ENCODE data around the gene ACSF3.

DNA sequence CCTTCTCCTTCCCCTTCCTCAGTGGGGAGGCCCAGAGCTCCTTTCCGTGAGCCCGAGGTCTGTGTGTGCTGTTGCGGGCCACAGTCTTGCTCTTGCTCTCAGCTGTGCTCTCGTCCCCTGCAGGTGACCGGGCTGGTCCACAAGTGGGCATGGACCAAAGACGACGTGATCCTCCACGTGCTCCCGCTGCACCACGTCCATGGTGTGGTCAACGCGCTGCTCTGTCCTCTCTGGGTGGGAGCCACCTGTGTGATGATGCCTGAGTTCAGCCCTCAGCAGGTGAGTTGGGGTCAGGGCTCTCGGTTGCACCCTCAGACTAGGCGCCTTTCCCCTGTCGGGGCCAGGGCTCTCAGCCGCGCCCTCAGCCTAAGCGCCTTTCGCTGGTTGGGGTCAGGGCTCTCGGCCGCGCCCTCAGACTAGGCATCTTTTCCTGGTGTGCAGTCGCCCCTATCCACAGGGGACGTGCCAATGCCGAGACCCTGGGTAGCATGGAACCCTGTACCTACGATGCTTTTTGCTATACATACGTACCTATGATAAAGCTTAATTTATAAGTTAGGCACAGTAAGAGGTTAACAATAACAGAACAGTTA, 8.9 kb downstream of the ACSF3 start:
- TF ChIP-seq EZH2phosphoT487 (IDR thresholded peaks at IDR 0.05; ENCODE audit: borderline replicate concordance, low read depth, low read length), result no peak
- TF ChIP-seq, protein P1, sequence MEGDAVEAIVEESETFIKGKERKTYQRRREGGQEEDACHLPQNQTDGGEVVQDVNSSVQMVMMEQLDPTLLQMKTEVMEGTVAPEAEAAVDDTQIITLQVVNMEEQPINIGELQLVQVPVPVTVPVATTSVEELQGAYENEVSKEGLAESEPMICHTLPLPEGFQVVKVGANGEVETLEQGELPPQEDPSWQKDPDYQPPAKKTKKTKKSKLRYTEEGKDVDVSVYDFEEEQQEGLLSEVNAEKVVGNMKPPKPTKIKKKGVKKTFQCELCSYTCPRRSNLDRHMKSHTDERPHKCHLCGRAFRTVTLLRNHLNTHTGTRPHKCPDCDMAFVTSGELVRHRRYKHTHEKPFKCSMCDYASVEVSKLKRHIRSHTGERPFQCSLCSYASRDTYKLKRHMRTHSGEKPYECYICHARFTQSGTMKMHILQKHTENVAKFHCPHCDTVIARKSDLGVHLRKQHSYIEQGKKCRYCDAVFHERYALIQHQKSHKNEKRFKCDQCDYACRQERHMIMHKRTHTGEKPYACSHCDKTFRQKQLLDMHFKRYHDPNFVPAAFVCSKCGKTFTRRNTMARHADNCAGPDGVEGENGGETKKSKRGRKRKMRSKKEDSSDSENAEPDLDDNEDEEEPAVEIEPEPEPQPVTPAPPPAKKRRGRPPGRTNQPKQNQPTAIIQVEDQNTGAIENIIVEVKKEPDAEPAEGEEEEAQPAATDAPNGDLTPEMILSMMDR (conservative IDR thresholded peaks at IDR 0.05; ENCODE audit: low read length), result no peak
